COR-L47 (cell line): ENCODE results near the gene MYH4.

Experiments used
- DNase-seq: peaks from one replicate; lab custom pipeline; 2025; lab: John Stamatoyannopoulos, UW

The MYH4 gene

DNA sequence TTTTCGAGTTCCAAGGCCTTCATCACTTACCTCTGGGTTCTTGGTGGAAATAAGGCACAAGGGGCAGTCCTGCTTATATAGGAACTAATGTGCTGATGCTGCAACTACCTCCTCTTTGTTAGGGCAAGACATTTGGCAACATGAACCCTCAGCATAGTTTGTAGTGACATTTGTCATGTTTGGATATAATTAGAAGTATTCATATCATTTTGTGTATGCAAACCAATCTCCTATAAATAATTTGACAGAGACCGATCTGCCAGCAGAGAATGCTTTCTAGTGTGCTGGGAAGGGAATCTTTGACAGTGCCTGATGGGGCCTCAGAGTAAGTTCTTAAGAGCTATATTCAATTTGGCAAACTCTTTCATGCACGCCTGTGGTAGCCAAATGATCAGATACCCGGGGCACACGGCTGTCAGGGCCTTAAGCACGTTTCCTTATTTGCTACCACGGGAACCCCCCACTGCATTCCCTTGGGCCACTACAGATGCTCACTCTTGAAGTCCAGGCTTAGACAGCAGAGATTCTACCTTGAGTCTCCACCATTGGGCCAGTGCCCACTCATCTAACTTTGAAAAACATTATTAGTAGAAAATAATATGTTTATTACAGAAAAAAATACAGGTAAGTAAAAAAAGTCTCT, 47.3 kb downstream of the MYH4 start, which contains the start of gene MYH8:
MYH8 (minus strand) TSS at position 51 of the 643 bp plus-strand sequence. CDS start 1,723 bp downstream, outside the sequence.
- no peak for DNase-seq

DNA sequence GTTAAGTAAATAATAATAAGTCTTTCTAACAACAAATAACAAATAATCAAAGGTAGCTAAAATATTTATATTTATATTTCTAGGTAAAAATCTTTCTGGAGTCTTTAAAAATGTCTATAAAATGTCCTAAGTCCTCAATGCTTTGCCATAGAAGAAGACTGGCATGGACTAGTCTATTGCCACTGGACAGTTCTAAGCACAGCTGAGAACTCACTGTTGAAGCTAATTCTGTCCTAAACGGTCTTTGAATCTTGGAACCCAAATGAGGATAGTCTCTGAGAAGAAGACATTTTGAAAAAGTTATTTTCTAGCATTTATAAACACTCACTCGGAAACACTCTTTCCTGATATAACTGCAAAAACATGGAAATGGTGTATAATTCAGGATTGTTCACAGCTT, 48.1 kb downstream of the MYH4 start:
- no peak for DNase-seq

DNA sequence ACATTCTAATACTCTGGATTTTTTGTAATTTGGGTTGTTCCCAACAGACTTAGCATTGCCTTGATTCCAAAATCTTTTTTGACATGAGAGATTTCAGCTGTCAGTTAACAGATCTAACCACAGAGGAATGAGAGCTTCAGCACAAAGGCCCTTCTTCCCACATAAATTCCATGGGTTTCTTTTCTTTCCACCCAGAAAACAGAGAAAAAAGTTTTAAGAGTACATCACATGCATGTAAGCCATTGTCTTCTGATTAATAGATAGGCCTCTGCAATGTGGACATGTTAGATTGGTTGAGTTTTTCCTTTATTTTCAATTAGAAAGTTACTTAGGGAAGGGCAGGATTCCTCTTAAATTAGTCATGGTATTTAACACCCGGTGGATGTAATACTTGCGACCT, 48.5 kb downstream of the MYH4 start:
- DNase-seq = no peak

DNA sequence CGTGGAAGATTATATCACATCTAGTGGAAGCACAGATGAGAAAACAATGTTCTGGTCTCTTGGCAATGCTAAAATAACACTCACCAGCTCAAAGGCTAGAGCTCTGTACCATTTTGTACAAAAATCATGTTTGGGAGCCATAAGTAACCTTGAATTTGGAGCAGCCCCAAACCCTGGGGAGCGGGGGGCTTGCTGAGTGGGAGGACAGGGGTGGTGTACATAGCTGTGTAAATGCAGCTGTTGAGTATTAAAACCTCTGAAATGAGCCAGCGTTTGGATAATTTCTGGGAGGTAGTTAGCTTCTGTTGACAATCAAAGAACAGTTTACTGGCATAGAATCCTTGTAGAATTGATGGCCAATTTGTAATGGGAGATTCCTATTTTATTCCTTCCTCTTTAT, 51.9 kb downstream of the MYH4 start:
- no peak for DNase-seq

DNA sequence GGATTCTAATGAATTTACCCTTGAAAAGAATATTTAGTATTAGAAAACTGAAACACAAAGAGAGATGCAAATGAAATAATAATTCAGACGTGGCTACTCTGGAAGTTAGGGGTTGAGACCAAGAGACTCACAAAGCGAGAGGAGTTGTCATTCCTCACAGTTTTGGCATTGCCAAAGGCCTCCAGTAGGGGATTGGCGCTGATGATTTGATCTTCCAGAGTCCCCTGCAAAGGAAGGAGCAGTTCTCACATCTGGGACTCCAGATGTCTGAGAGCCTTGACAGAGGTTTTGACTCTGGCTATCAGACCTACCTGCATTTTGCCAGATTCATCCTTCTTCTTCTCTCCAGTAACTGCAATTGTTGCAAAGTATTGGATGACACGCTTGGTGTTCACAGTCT, 54.2 kb downstream of the MYH4 start:
- no peak for DNase-seq

DNA sequence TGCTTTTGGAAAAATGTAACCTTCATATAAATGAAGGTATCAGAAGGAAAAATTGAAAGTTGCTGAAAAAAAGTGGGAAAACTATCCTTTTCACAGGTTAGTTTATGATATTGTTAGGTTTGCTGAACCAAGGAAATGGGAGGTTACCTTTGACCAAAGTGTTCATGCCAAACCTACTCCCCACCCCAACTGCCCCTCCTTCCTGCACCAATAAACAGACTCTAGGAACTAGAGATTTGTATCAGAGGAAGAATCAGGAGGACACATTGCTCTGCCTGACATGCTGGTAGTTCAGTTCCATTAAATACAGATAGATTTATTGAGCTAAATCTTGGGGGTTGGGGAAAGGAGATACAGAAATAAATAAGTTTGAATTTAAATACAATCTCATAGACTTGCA, 65.8 kb downstream of the MYH4 start:
- DNase-seq = no peak

DNA sequence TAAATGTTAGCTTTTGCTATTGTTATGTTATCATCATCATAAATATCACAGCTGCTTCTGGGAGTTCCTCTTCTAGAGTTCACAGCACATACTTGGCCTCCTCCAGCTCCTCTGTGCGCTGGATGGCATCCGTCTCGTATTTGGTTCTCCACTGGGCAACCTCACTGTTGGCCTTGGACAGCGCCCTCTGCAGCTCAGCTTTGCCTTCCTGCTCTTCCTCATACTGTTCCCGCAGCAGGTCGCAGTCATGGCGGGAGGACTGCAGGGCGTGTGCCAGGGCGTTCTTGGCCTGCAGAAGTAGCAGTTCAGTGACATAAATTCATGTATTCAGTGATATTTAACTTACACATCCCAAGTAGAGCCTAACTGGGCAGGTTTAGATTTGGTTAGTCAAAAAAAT, 71.0 kb downstream of the MYH4 start:
- no peak for DNase-seq

DNA sequence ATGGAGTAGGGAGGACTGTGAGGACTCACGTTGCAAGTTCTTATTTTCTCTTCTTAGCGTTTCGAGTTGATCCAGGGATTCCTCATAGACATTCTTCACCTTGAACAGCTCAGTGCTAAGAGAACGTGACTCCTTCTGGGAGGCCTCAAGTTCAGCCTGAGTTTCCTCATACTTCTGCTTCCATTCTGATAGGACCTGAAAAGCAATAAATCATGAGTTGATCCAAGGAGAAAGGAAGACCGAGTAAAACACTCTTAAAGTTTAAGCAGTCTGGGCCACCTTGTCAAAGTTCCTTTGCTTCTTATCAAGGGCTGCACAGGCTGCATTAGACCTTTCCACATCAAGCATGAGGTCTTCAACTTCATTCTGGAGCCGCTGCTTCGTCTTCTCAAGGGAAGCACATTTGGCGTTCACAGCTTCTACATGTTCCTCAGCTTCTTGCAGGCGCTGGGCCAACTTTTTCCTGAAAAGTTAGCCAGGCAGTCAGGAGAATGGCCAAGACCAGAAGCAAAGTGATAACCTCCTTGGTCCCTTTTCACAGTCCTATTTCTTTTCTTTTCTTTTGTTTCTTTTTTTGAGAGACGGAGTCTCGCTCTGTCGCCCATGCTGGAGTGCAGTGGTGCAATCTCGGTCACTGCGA, 72.7 kb downstream of the MYH4 start:
- DNase-seq = no peak

DNA sequence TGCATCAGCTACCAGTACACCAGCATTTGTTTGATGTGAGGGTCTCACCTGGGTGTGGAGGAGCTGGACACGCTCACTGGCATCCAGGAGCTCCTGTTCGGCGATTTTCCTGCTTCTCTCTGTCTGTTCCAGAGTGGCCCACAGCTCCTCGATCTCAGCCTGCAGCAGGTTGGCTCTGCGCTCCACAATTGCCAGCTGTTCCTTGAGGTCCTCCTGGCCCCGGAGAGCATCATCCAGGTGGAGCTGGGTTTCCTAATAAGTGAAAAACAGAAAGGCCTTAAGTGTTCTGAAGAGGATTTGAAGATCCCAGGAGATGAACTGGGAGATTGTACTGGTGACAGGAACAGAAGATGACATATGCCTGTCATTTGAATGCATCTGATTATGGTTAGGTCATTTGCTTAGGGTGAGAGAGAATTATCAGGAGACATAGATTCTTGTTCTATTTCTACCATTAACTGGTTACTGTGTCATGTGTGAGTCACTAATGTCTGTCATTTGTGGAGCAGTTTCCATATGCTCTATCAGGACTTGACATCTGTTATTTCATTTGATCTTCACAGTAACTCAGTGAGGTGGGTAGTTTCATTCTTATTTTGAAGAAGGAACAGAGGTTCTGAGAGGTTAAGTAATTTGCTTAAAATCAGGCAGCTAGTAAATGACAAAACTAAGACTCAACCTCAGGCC, 75.0 kb downstream of the MYH4 start:
- DNase-seq = no peak
